OCI-LY3 (cell line): ENCODE results near the gene DRC1.

Experiments
- EZH2phosphoT487 ChIP-seq: fragments of 200-600 bp; shearing (Covaris generic); IDR thresholded peaks from 2 replicates; pipeline ENCODE4 v1.6.1; 2018; ENCODE audit warnings: antibody characterized with exemption, mixed run types, low read depth
- TF ChIP-seq, protein P1 (sequence below): fragments of 200-600, 300-600 bp; sonication (generic); IDR thresholded peaks from 2 replicates; pipeline ENCODE4 v1.5.1; 2014; ENCODE audit warnings: antibody characterized with exemption, low read length, low read depth

DNA sequence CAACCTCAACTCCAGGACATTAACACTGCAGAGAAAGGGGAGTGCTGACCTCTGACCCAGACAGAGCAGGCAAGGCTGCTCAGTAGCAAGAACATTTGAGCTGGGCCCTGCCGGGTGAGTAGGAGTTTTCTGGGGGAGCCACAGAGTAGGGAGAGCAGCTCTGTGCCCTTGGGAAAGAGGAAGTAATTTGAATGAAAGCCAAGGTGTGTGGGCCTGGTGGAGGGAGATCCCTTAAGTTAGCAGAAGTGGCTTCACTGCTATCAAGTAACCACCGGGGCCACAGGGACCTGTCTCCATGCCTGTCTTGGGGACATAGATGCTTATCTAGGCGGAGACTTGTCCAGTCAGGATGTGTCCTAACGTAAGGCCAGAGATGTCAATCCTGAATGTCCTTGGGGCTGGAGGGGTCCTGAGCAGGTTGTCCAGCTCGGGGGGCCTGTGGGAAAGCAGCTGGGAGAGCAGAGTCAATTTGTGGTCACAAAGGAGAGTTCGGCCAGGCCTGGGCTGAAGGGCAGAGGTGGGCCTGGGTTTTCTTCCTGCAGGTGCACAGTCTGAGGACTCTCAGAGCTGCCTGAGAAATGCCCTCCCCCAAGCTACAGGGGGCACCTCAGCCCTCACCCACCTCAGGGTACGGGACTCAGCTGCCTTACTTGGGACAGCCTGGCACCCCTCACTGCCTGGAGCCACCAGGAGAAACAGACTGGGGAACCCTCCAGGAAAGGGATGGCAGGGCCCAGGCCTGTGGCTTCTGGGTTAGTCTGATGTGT lies 91.2 kb downstream of the DRC1 start:
- TF ChIP-seq, protein P1, sequence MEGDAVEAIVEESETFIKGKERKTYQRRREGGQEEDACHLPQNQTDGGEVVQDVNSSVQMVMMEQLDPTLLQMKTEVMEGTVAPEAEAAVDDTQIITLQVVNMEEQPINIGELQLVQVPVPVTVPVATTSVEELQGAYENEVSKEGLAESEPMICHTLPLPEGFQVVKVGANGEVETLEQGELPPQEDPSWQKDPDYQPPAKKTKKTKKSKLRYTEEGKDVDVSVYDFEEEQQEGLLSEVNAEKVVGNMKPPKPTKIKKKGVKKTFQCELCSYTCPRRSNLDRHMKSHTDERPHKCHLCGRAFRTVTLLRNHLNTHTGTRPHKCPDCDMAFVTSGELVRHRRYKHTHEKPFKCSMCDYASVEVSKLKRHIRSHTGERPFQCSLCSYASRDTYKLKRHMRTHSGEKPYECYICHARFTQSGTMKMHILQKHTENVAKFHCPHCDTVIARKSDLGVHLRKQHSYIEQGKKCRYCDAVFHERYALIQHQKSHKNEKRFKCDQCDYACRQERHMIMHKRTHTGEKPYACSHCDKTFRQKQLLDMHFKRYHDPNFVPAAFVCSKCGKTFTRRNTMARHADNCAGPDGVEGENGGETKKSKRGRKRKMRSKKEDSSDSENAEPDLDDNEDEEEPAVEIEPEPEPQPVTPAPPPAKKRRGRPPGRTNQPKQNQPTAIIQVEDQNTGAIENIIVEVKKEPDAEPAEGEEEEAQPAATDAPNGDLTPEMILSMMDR = no peak
- TF ChIP-seq EZH2phosphoT487 = no peak
